TTC549 (cell line): ENCODE data around the gene RNASE7.
"Not testable (repeated sequence)": the region's sequence is repeated elsewhere in the genome, so short reads cannot be mapped to it uniquely, and the experiment has no call there.

Experiments
- FAIRE-seq: peaks from 2 replicates; lab custom pipeline; 2012; peaks lifted over from hg19 to GRCh38; lab: Jason Lieb, UNC

The RNASE7 gene

GRCh38 chr14:21023817-21024584, 18.2 kb upstream of the RNASE7 start:
- FAIRE-seq = no peak

GRCh38 chr14:21024585-21025370, 17.4 kb upstream of the RNASE7 start, which contains the start of gene NDRG2:
Gene NDRG2 (minus strand): TSS chr14:21025061. CDS start chr14:21023315, 1,746 bp downstream.
- FAIRE-seq = no peak

GRCh38 chr14:21025371-21026273, 16.5 kb upstream of the RNASE7 start:
- FAIRE-seq = no peak

GRCh38 chr14:21026274-21026987, 15.7 kb upstream of the RNASE7 start:
- FAIRE-seq = no peak

GRCh38 chr14:21026988-21027315, 15.2 kb upstream of the RNASE7 start:
- no peak for FAIRE-seq

GRCh38 chr14:21029917-21030316, 12.2 kb upstream of the RNASE7 start, which contains the start of gene TPPP2:
Gene TPPP2 (plus strand): TSS chr14:21030217. CDS start chr14:21030582, 365 bp downstream.
- no peak for FAIRE-seq

- no peak for FAIRE-seq
Observed at GRCh38 chr14:21030531-21030930, 11.6 kb upstream of the RNASE7 start.

GRCh38 chr14:21032326-21033132, 9.6 kb upstream of the RNASE7 start:
- FAIRE-seq = no peak

GRCh38 chr14:21033133-21033698, 8.9 kb upstream of the RNASE7 start:
- FAIRE-seq = no peak

GRCh38 chr14:21034707-21035106, 7.5 kb upstream of the RNASE7 start, which contains the start of gene RNASE13:
Gene RNASE13 (minus strand): TSS chr14:21034807. CDS start chr14:21034288, 519 bp downstream.
- no peak for FAIRE-seq

- no peak for FAIRE-seq
Observed at GRCh38 chr14:21036751-21037150, 5.4 kb upstream of the RNASE7 start.

GRCh38 chr14:21037156-21037555, 5.0 kb upstream of the RNASE7 start:
- no peak for FAIRE-seq

GRCh38 chr14:21038441-21039422, 3.4 kb upstream of the RNASE7 start:
- FAIRE-seq = no peak

GRCh38 chr14:21039585-21040369, 2.4 kb upstream of the RNASE7 start:
- no peak for FAIRE-seq

- no peak for FAIRE-seq
Observed at GRCh38 chr14:21040370-21040925, 1.7 kb upstream of the RNASE7 start.

- not testable (repeated sequence) for FAIRE-seq
Observed at GRCh38 chr14:21040941-21041340, 1.2 kb upstream of the RNASE7 start.

GRCh38 chr14:21042918-21043317, 756 bp downstream of the RNASE7 start:
- FAIRE-seq = no peak

- no peak for FAIRE-seq
Observed at GRCh38 chr14:21043387-21043973, 1.3 kb downstream of the RNASE7 start.
